Measurements from ENCODE around the gene ZNRF3. TPM values are rescaled to one million over a fixed set of nuclear protein-coding genes. Genes with fewer than 3 reads are reported as not detected.
A peak's percentile ranks its signal among the peaks of the same experiment; 100 is the strongest.

The ZNRF3 gene
- total and polyA plus RNA-seq, 5 experiments from 2014 or later = 0.08 to 0.69 (median 0.34) TPM; not detected in 1

DNA sequence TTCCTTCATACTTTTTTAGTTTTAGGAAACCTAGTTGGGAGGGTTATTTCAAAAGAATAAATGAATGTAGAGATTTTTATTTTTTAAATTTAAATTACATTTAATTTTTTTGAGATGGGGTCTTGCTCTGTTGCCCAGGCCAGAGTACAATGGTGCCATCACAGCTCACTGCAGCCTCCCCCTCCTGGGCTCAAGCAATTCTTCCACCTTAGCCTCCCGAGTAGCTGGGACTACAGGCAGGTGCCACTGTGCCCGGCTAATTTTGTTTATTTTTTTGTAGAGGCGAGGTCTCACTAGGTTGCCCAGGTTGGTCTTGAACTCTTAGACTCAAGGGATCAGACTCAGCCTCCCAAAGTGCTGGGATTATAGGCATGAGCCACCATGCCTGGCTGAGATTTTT is 32.6 kb downstream of the ZNRF3 start:
- POLR2A ChIA-PET = no interaction called here
- Mint-ChIP-seq H3K4me1 (peaks cover 0 to 3% (median 0%) of the 10 kb centered on the region in 4 donors), H3K27ac (no peak overlapping the region), H3K4me3 (no peak overlapping the region), H3K36me3 (peaks cover 0 to 2% (median 0%) of the 10 kb centered on the region in 3 donors), H3K9me3 (no peaks in the 10 kb centered on the region), H3K27me3 (peaks cover 5 to 53% (median 22%) of the 10 kb centered on the region in 5 donors)
- no peak for DNase-seq
- no peak for ATAC-seq

DNA sequence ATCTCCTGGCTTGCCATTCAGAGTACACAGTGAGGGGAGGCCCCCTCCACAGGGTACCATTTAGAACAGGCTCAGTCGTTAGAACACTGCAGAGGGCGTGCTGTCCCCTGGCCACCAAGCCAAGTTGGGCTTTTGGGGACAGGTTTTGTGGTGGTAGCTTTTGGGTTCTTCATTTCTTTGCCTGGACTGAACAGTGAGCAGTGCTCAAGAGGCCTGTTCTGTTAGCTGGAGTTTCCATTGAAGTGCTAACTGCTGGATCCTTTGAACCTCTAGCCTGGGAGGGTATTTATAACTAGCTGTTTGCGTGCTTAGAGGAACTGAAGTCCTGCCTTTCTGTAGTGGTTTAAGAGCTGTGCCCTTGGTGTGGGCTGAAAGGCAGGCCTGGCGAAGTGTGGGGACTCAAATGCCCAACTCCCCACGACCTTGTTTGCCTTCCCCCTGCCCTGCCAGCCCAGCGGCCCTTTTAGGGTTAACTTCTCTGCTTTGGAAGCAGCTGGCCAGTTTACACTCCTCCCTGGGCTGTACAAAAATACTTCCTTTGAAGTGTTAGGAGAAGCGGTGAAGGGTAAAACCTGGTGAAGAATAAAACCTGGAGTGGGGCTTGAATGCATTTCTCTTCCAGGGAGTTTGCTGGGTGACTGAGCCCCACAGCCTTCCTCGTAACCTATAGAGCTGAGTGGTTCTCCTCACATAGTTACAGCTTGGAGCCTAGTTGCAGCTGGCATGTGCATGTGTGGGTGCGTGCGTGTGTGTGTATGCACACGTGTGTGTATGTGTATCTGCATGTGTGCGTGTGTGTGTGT is 34.6 kb downstream of the ZNRF3 start:
- Mint-ChIP-seq H3K27me3 (peaks cover 9 to 66% (median 32%) of the 10 kb centered on the region in 5 donors), H3K9me3 (no peaks in the 10 kb centered on the region), H3K4me1 (peaks cover 0 to 3% (median 0%) of the 10 kb centered on the region in 4 donors), H3K27ac (no peak overlapping the region), H3K4me3 (no peak overlapping the region), H3K36me3 (peaks cover 0 to 2% (median 0%) of the 10 kb centered on the region in 3 donors)
- POLR2A ChIA-PET = no interaction called here
- DNase-seq = no peak
- no peak for ATAC-seq

DNA sequence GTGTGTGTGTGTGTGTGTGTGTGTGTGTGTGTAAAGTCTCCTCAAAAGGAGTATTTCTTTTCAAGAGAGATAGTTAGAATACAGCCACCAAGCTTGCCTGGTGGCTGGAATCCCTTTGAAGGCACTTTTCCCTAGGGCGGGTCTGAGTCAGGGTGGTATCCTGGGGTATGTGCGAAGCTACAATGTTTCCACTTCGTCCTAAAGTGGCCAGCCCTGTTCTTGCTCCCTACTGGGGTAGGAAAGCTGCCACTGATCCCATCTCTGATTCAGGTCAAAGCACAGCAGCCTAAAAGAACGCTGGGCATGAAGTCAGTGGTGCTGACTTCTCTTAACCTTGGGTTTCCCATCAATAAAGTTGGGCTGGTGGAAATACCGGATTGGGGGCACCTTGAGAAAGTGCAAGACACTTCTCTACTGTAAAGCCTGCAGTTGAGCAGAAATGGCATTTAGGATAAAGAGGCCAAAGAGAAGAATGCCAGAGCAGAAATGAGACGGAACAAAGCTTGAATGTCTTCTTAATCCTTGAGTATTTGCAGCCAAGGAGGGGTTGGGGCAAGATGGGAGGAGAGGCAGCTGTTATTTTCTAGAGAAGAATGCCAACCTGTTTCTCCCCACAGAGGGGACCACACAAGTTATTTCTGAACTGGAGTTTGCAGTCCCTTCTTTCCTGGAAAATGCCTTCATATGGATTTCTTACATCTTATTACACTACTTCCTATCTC is 35.3 kb downstream of the ZNRF3 start:
- H3K4me1 Mint-ChIP-seq = peaks cover 0 to 3% (median 0%) of the 10 kb centered on the region in 4 donors
- ATAC-seq (no peak), DNase-seq (no peak)
- H3K36me3 Mint-ChIP-seq = peaks cover 0 to 2% (median 0%) of the 10 kb centered on the region in 3 donors
- H3K9me3 Mint-ChIP-seq = no peaks in the 10 kb centered on the region
- H3K27ac Mint-ChIP-seq = peak overlapping the region in 1 of 10 donors; percentile 84
- peaks cover 9 to 64% (median 37%) of the 10 kb centered on the region in 5 donors for H3K27me3 Mint-ChIP-seq
- no peak overlapping the region for H3K4me3 Mint-ChIP-seq
- POLR2A ChIA-PET = no interaction called here

DNA sequence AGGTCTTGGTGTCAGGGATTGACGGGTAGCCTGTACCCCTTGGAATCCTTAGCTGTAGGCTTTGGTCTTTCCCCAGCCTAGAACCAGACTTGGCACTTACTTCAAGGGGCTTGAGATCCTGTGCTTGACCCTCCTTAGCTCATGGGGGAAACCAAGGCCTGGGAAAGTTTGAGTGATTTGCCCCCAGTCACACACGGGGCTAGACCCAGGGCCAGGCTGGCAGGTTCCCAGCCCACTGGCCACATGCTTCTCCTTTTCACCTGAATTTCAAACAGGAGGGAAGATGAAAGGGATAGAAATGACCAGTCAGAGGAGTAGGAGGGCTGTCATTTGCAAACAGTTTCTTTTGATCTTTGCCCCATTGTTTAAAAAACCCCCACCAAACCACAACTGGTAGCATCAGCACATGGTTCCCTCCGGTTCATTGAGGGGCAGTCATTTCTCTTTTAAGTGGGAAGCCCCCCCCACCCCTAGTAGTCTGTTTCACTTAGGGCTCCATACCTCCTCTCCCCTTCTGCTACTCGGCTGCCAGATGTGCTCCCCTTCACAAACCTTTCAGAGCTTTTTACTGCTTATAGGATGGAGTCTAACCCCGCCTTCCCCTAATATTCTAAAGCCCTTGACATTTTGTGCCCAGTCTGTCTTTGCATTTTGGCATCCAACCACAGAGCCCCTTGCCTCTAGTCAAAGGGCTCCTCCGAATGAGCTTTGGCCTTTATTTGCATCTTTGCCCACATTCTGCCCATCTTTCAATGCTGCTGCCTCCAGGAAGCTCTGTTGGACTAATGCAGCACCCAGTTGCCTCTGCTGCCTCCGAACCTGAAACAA is 37.6 kb downstream of the ZNRF3 start:
- Mint-ChIP-seq H3K27ac (no peak overlapping the region), H3K36me3 (no peaks in the 10 kb centered on the region), H3K9me3 (no peaks in the 10 kb centered on the region), H3K4me3 (no peak overlapping the region), H3K27me3 (peaks cover 19 to 72% (median 45%) of the 10 kb centered on the region in 5 donors), H3K4me1 (peaks cover 0 to 4% (median 0%) of the 10 kb centered on the region in 4 donors)
- DNase-seq (no peak), ATAC-seq (peak in 1 of 2 donors; percentile 23)
- POLR2A ChIA-PET = no interaction called here

DNA sequence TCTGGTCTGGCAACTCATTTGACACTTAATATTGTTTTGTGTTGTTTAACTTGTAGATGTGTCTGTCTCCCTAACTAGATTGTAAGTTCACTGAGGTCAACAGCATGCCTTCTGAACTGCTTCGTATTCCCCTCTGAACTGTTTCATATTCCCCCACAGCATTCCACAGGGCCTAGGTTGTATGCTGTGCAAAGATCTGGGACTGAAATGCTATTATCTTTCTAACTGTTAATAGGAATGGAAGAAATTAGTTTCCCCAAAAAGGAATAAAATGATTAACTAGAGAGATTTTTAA is 38.2 kb downstream of the ZNRF3 start:
- H3K9me3 Mint-ChIP-seq = no peaks in the 10 kb centered on the region
- no peak overlapping the region for H3K4me3 Mint-ChIP-seq
- peaks cover 0 to 5% (median 0%) of the 10 kb centered on the region in 4 donors for H3K4me1 Mint-ChIP-seq
- H3K27ac Mint-ChIP-seq = no peak overlapping the region
- DNase-seq = no peak
- no peak for ATAC-seq
- H3K27me3 Mint-ChIP-seq = peaks cover 20 to 74% (median 45%) of the 10 kb centered on the region in 5 donors
- H3K36me3 Mint-ChIP-seq = no peaks in the 10 kb centered on the region
- POLR2A ChIA-PET = no interaction called here

DNA sequence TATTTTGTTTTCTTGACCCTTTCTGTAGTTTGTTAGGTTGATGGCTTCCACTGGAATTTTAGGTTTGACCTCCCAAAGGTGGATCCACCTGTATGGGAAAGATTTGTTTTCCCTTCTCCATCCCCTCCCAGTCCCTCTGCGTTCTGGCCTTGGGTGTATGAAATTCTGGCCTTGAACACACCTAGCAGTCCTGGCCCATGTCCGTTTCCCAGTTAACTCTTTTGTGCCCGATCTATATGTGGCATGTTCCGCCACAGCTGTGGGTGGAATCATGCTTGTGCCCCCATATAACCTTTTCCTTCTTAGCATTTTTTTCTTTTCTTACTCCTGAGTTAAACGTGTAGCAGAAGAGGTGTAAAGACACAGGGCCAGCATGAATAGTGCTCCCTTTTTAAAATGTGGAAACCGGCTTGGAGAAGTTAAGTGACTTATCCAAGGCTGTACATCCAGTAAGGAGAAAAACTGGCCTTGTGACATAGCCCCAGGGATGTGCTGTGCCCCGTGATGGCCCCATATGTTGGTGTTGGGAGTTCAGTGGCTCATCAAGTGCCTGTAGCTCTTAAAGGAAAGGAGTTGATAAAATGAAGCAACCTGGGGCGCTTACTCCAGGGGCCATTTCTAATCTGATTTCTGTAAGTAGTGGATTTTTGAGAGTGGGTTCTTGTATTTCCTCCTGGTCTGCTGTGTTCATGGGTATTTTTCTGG is 39.3 kb downstream of the ZNRF3 start:
- Mint-ChIP-seq H3K36me3 (no peaks in the 10 kb centered on the region), H3K9me3 (no peaks in the 10 kb centered on the region), H3K27ac (peak overlapping the region in 1 of 10 donors; percentile 6), H3K27me3 (peaks cover 23 to 69% (median 45%) of the 10 kb centered on the region in 5 donors), H3K4me1 (peaks cover 0 to 5% (median 0%) of the 10 kb centered on the region in 4 donors), H3K4me3 (peak overlapping the region in 1 of 10 donors; percentile 13)
- POLR2A ChIA-PET = no interaction called here
- ATAC-seq (no peak), DNase-seq (no peak)

DNA sequence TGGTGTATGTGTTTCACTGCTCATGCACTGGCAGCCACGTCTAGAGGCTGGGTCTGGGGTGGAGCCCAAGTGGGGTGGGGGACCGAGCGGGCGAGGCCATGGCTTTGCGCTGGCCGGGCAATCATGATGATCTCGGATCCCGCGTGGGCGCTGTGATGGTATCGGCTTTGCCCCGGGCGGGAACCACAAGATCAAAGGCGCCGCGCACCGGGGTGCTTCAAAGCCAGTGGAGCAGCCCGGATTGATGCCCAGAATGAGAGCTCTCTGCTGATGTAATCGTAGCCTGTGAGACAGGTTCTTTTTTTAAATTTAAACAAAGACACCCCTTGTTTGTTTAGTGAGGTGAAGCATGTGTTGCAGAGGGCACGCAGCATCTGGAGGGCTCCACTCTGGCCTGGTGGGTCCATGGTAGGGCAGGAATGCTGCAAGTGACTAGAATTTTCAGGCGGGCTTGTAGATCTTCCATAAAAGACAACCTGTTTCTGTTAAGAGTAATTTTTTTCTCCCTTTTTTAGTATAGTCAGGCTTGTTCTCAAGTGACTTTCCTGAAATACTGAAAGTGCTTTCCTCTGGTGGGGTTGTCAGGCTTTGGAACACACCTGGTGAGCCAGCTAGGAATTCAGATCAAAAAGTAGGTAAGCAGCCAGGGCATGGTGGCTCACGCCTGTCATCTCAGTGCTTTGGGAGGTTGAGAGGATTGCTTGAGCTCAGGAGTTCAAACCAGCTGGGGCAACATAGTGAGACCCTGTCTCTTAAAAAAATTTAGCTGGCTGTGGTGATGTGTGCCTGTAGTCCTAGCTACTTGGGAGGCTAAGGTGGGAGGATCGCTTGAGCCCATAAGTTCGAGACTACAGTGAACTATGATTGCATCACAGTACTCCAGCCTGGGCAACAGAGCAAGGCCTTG is 40.7 kb downstream of the ZNRF3 start:
- Mint-ChIP-seq H3K4me3 (no peak overlapping the region), H3K4me1 (peaks cover 0 to 3% (median 0%) of the 10 kb centered on the region in 4 donors), H3K27me3 (peaks cover 25 to 61% (median 40%) of the 10 kb centered on the region in 5 donors), H3K27ac (peak overlapping the region in 1 of 10 donors; percentile 37), H3K36me3 (no peaks in the 10 kb centered on the region), H3K9me3 (no peaks in the 10 kb centered on the region)
- no peak for ATAC-seq
- no peak for DNase-seq
- POLR2A ChIA-PET = no interaction called here

DNA sequence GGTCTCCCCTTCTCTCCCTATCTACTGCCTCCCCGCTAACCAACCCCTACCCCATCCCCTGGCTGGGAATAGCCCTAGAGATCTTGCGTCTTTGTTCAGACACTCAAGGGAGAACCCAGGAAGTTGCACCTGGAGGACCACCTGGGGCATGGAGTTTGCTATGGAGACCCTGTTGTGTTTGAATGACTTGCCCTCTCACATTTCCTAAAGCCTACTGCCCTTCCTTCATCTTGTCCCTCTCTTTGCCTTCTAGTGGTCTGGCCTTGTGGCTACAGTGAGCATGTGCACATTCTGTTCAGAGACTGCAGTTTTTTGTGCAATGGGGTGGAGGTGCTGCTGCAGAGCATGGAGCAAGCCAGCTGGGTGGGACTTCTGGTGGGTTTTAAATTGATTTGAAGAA is 42.5 kb downstream of the ZNRF3 start:
- Mint-ChIP-seq H3K9me3 (no peaks in the 10 kb centered on the region), H3K4me1 (peaks cover 0 to 3% (median 0%) of the 10 kb centered on the region in 4 donors), H3K4me3 (no peak overlapping the region), H3K36me3 (no peaks in the 10 kb centered on the region), H3K27me3 (peaks cover 25 to 66% (median 43%) of the 10 kb centered on the region in 5 donors), H3K27ac (no peak overlapping the region)
- POLR2A ChIA-PET = no interaction called here
- no peak for ATAC-seq
- DNase-seq = no peak

DNA sequence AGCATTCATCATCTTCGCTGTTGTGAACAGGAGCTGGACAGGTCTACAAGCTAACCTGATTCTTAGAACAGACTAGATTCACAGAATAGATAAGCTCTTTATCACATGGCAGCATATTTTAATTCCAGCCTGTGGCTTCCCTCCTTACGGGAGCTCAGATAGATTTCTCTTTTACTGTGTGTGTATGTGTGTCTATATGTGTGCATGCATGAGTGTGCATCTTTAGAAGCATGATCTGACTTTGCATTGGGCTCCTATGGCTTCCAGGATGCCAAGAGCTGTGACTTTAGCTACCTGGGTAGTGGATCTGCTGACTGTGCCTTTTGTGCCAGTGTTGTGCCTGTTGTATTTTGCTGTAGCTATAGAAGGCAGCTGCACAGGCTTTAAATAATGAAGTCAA is 44.3 kb downstream of the ZNRF3 start:
- Mint-ChIP-seq H3K4me1 (peaks cover 0 to 1% (median 0%) of the 10 kb centered on the region in 4 donors), H3K27ac (no peak overlapping the region), H3K4me3 (no peak overlapping the region), H3K9me3 (no peaks in the 10 kb centered on the region), H3K27me3 (peaks cover 23 to 67% (median 49%) of the 10 kb centered on the region in 5 donors), H3K36me3 (no peaks in the 10 kb centered on the region)
- DNase-seq (no peak), ATAC-seq (no peak)
- POLR2A ChIA-PET = no interaction called here

DNA sequence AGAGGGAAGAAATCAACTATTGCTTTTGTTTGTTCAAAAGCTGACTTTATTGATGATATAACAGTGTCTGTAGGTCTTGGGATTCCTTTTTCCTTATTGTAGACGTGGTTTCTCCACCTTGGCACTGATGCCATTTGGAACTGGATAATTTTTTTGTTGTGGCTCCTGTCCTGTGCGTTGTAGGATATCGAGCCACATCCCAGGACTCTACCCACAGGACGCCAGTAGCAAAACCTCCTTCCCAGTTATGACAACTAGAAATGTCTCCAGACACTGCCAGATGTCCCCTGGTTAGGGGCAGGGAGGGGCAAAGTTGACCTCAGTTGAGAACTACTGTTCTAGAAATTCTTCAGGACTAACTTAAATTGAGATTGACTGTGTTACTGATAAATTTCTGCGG is 45.8 kb downstream of the ZNRF3 start:
- H3K27ac Mint-ChIP-seq = no peak overlapping the region
- peaks cover 27 to 74% (median 47%) of the 10 kb centered on the region in 5 donors for H3K27me3 Mint-ChIP-seq
- no peaks in the 10 kb centered on the region for H3K36me3 Mint-ChIP-seq
- H3K9me3 Mint-ChIP-seq = no peaks in the 10 kb centered on the region
- POLR2A ChIA-PET = no interaction called here
- H3K4me3 Mint-ChIP-seq = no peak overlapping the region
- peaks cover 0 to 1% (median 0%) of the 10 kb centered on the region in 4 donors for H3K4me1 Mint-ChIP-seq
- DNase-seq (no peak), ATAC-seq (no peak)

DNA sequence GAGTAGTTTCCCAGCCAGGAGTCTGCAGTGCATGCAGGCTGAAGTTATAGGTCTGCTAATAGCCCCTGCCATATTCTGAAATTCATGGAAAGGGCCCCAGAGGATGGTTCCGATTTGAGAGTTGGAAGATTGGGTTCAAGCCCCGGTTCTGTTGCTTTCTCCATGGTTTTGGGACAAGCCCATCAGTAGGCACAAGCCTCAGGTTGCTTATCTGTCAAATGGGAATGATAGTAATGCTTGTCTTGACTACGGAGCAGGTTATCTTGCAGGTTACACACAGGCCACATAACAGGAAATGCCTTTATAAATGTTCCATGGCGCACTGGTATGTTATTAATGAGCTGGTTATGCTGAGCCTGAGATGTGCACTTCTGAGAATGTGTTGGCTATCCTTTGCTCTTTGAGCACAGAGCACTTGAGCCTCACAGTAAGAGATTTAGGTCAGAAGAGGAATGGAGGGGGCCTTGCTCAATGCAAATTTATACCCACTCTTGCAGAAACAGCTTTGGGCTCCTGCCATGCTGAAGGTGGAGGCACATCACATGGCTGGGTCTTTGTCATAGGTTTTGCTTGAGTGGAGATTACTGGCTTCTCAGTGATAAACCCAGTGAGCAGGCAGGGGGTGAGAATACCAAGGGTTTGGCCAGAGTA is 47.1 kb downstream of the ZNRF3 start:
- Mint-ChIP-seq H3K9me3 (no peaks in the 10 kb centered on the region), H3K27ac (no peak overlapping the region), H3K36me3 (no peaks in the 10 kb centered on the region), H3K4me3 (no peak overlapping the region), H3K27me3 (peaks cover 28 to 78% (median 50%) of the 10 kb centered on the region in 5 donors), H3K4me1 (peaks cover 0 to 1% (median 0%) of the 10 kb centered on the region in 4 donors)
- POLR2A ChIA-PET = no interaction called here
- no peak for DNase-seq
- no peak for ATAC-seq
